Activated naive CD8-positive, alpha-beta T cell treated with anti-CD3 and anti-CD28 coated beads, Interleukin-2, amount 10 ng/mL, durations not matched to agents 7 days and 5 days (primary cell): ENCODE data around the gene MAFF. TPM values are rescaled to one million over a fixed set of nuclear protein-coding genes. Genes with fewer than 3 reads are reported as not detected.

Experiments used
- ATAC-seq: fragments of 150-1000 bp; cut with Tn5 transposase; one replicate; pipeline ENCODE4 v1.10.0; 2021; ENCODE audit warnings: low read depth, moderate library complexity
- POLR2A ChIA-PET: fragments of 350-600 bp; sonication (Branson Sonifier 250); formaldehyde crosslinking; loops from one replicate; lab custom pipeline; 2021; ENCODE audit warnings: antibody characterized with exemption; lab: Charles Lee
- DNase-seq: peaks from one replicate; pipeline ENCODE4 v3.0.0; 2021
- H3K27ac Mint-ChIP-seq: one replicate; pipeline ENCODE4 v1.8.0; 2022; ENCODE audit warnings: mild to moderate bottlenecking, mixed read lengths
- H3K27me3 Mint-ChIP-seq: one replicate; pipeline ENCODE4 v1.8.0; 2022; ENCODE audit warnings: mild to moderate bottlenecking, moderate library complexity, mixed read lengths
- H3K36me3 Mint-ChIP-seq: one replicate; pipeline ENCODE4 v1.8.0; 2021; ENCODE audit warnings: mild to moderate bottlenecking, mixed read lengths
- H3K4me1 Mint-ChIP-seq: one replicate; pipeline ENCODE4 v1.8.0; 2021; ENCODE audit warnings: mixed read lengths
- H3K4me3 Mint-ChIP-seq: one replicate; pipeline ENCODE4 v1.8.0; 2022; ENCODE audit warnings: mild to moderate bottlenecking, moderate library complexity, mixed read lengths
- H3K9me3 Mint-ChIP-seq: one replicate; pipeline ENCODE4 v1.8.0; 2021; ENCODE audit warnings: mixed read lengths
- total RNA-seq, 2 experiments: library from RNA; stranded (reverse); gene quantifications; one replicate each; pipeline ENCODE4 v1.2.3, GENCODE V29; 2021

MAFF gene
- total RNA-seq, 2 experiments from 2014 or later = 10.8 to 12.8 TPM

GRCh38 chr22:38239101-38239761, 37.4 kb downstream of the MAFF start:
- H3K9me3 Mint-ChIP-seq = no peaks in the 10 kb centered on the region
- DNase-seq (no peak), ATAC-seq (no peak)
- peaks cover 6% of the 10 kb centered on the region for H3K36me3 Mint-ChIP-seq
- no peak overlapping the region for H3K4me3 Mint-ChIP-seq
- H3K27me3 Mint-ChIP-seq = no peaks in the 10 kb centered on the region
- POLR2A ChIA-PET = no interaction called here
- peaks cover 3% of the 10 kb centered on the region for H3K4me1 Mint-ChIP-seq
- H3K27ac Mint-ChIP-seq = no peak overlapping the region

- Mint-ChIP-seq H3K27me3 (no peaks in the 10 kb centered on the region), H3K36me3 (peaks cover 4% of the 10 kb centered on the region), H3K4me1 (peaks cover 3% of the 10 kb centered on the region), H3K27ac (no peak overlapping the region), H3K9me3 (no peaks in the 10 kb centered on the region), H3K4me3 (no peak overlapping the region)
- DNase-seq (no peak), ATAC-seq (no peak)
- POLR2A ChIA-PET = interaction anchor here (0.7 kb wide), 1 partner anchor 86 kb away, joined by 3 read pairs; no protein-coding TSS in a partner anchor
Observed at GRCh38 chr22:38240734-38241252, 39.0 kb downstream of the MAFF start.

GRCh38 chr22:38243007-38243765, 41.4 kb downstream of the MAFF start:
- POLR2A ChIA-PET = no interaction called here
- DNase-seq (no peak), ATAC-seq (no peak)
- Mint-ChIP-seq H3K27ac (no peak overlapping the region), H3K4me3 (no peak overlapping the region), H3K27me3 (no peaks in the 10 kb centered on the region), H3K9me3 (no peaks in the 10 kb centered on the region), H3K36me3 (peaks cover 4% of the 10 kb centered on the region), H3K4me1 (peaks cover 3% of the 10 kb centered on the region)

GRCh38 chr22:38244106-38244505, 42.3 kb downstream of the MAFF start:
- Mint-ChIP-seq H3K4me1 (peaks cover 5% of the 10 kb centered on the region), H3K9me3 (no peaks in the 10 kb centered on the region), H3K4me3 (no peak overlapping the region), H3K27me3 (no peaks in the 10 kb centered on the region), H3K27ac (no peak overlapping the region), H3K36me3 (peaks cover 5% of the 10 kb centered on the region)
- DNase-seq (no peak), ATAC-seq (no peak)
- POLR2A ChIA-PET = no interaction called here

- Mint-ChIP-seq H3K4me1 (peaks cover 5% of the 10 kb centered on the region), H3K27me3 (no peaks in the 10 kb centered on the region), H3K36me3 (peaks cover 5% of the 10 kb centered on the region), H3K9me3 (no peaks in the 10 kb centered on the region), H3K27ac (no peak overlapping the region), H3K4me3 (no peak overlapping the region)
- no peak for DNase-seq
- POLR2A ChIA-PET = no interaction called here
- no peak for ATAC-seq
Observed at GRCh38 chr22:38246046-38246658, 44.4 kb downstream of the MAFF start.

- POLR2A ChIA-PET = no interaction called here
- DNase-seq = no peak
- Mint-ChIP-seq H3K9me3 (no peaks in the 10 kb centered on the region), H3K27me3 (no peaks in the 10 kb centered on the region), H3K27ac (no peak overlapping the region), H3K4me3 (no peak overlapping the region), H3K36me3 (peaks cover 5% of the 10 kb centered on the region), H3K4me1 (peaks cover 5% of the 10 kb centered on the region)
- ATAC-seq = no peak
Observed at GRCh38 chr22:38246692-38247091, 44.9 kb downstream of the MAFF start.

GRCh38 chr22:38247713-38248112, 45.9 kb downstream of the MAFF start:
- Mint-ChIP-seq H3K4me1 (peaks cover 5% of the 10 kb centered on the region), H3K36me3 (peaks cover 5% of the 10 kb centered on the region), H3K9me3 (no peaks in the 10 kb centered on the region), H3K27ac (no peak overlapping the region), H3K27me3 (no peaks in the 10 kb centered on the region), H3K4me3 (no peak overlapping the region)
- POLR2A ChIA-PET = no interaction called here
- ATAC-seq (no peak), DNase-seq (no peak)

- no peaks in the 10 kb centered on the region for H3K27me3 Mint-ChIP-seq
- DNase-seq (no peak), ATAC-seq (no peak)
- no peaks in the 10 kb centered on the region for H3K9me3 Mint-ChIP-seq
- H3K4me1 Mint-ChIP-seq = peaks cover 5% of the 10 kb centered on the region
- no peak overlapping the region for H3K4me3 Mint-ChIP-seq
- H3K36me3 Mint-ChIP-seq = peaks cover 5% of the 10 kb centered on the region
- no peak overlapping the region for H3K27ac Mint-ChIP-seq
- POLR2A ChIA-PET = no interaction called here
Observed at GRCh38 chr22:38248280-38248679, 46.5 kb downstream of the MAFF start.

GRCh38 chr22:38249301-38249700, 47.5 kb downstream of the MAFF start:
- H3K9me3 Mint-ChIP-seq = no peaks in the 10 kb centered on the region
- POLR2A ChIA-PET = no interaction called here
- peaks cover 2% of the 10 kb centered on the region for H3K36me3 Mint-ChIP-seq
- DNase-seq (no peak), ATAC-seq (no peak)
- no peak overlapping the region for H3K27ac Mint-ChIP-seq
- peaks cover 2% of the 10 kb centered on the region for H3K4me1 Mint-ChIP-seq
- H3K27me3 Mint-ChIP-seq = no peaks in the 10 kb centered on the region
- no peak overlapping the region for H3K4me3 Mint-ChIP-seq

- POLR2A ChIA-PET = no interaction called here
- no peaks in the 10 kb centered on the region for H3K27me3 Mint-ChIP-seq
- no peak for DNase-seq
- H3K4me3 Mint-ChIP-seq = no peak overlapping the region
- peaks cover 2% of the 10 kb centered on the region for H3K4me1 Mint-ChIP-seq
- H3K36me3 Mint-ChIP-seq = peaks cover 2% of the 10 kb centered on the region
- no peak for ATAC-seq
- no peak overlapping the region for H3K27ac Mint-ChIP-seq
- no peaks in the 10 kb centered on the region for H3K9me3 Mint-ChIP-seq
Observed at GRCh38 chr22:38249803-38250642, 48.2 kb downstream of the MAFF start.

GRCh38 chr22:38250643-38251340, 49.0 kb downstream of the MAFF start:
- POLR2A ChIA-PET = no interaction called here
- peaks cover 2% of the 10 kb centered on the region for H3K36me3 Mint-ChIP-seq
- H3K4me3 Mint-ChIP-seq = no peak overlapping the region
- peaks cover 2% of the 10 kb centered on the region for H3K4me1 Mint-ChIP-seq
- no peak overlapping the region for H3K27ac Mint-ChIP-seq
- DNase-seq (no peak), ATAC-seq (no peak)
- no peaks in the 10 kb centered on the region for H3K9me3 Mint-ChIP-seq
- no peaks in the 10 kb centered on the region for H3K27me3 Mint-ChIP-seq

GRCh38 chr22:38251341-38251692, 49.5 kb downstream of the MAFF start:
- Mint-ChIP-seq H3K27ac (no peak overlapping the region), H3K36me3 (peaks cover 2% of the 10 kb centered on the region), H3K4me1 (peaks cover 2% of the 10 kb centered on the region), H3K4me3 (no peak overlapping the region), H3K27me3 (no peaks in the 10 kb centered on the region), H3K9me3 (no peaks in the 10 kb centered on the region)
- DNase-seq = no peak
- POLR2A ChIA-PET = no interaction called here
- no peak for ATAC-seq

GRCh38 chr22:38255697-38256096, 53.9 kb downstream of the MAFF start:
- H3K27me3 Mint-ChIP-seq = no peaks in the 10 kb centered on the region
- peaks cover 2% of the 10 kb centered on the region for H3K4me1 Mint-ChIP-seq
- ATAC-seq (no peak), DNase-seq (no peak)
- H3K9me3 Mint-ChIP-seq = no peaks in the 10 kb centered on the region
- H3K27ac Mint-ChIP-seq = no peak overlapping the region
- POLR2A ChIA-PET = no interaction called here
- no peak overlapping the region for H3K4me3 Mint-ChIP-seq
- H3K36me3 Mint-ChIP-seq = no peaks in the 10 kb centered on the region
